SKM-1 treated with dmso at 0.1 percent for 144 hours (cell line): Measurements from ENCODE around the gene ASCC3.
"Not testable (repeated sequence)": the region's sequence is repeated elsewhere in the genome, so short reads cannot be mapped to it uniquely, and the experiment has no call there.

ENCODE experiments used
- DNase-seq: peaks from one replicate; lab custom pipeline; 2025; ENCODE audit not compliant: unreplicated experiment; lab: John Stamatoyannopoulos, UW

Gene ASCC3

GRCh38 chr6:100809346-100809745 is 71.8 kb downstream of the ASCC3 start:
- DNase-seq, result no peak

GRCh38 chr6:100808638-100809275 is 72.4 kb downstream of the ASCC3 start:
- no peak for DNase-seq

GRCh38 chr6:100806296-100806695 is 74.8 kb downstream of the ASCC3 start:
- DNase-seq, result peak; percentile 6

GRCh38 chr6:100803264-100804045 is 77.7 kb downstream of the ASCC3 start:
- no peak for DNase-seq

GRCh38 chr6:100801036-100801435 is 80.1 kb downstream of the ASCC3 start:
- no peak for DNase-seq

- DNase-seq, result peak; percentile 59
Measured at GRCh38 chr6:100796049-100796823, 84.9 kb downstream of the ASCC3 start.

- DNase-seq, result no peak
Measured at GRCh38 chr6:100790084-100790483, 91.0 kb downstream of the ASCC3 start.

GRCh38 chr6:100785982-100786381 is 95.1 kb downstream of the ASCC3 start:
- DNase-seq, result no peak

GRCh38 chr6:100780648-100781047 is 100.5 kb downstream of the ASCC3 start:
- no peak for DNase-seq

- DNase-seq, result no peak
Measured at GRCh38 chr6:100775667-100776066, 105.5 kb downstream of the ASCC3 start.

- DNase-seq, result no peak
Measured at GRCh38 chr6:100774681-100775080, 106.4 kb downstream of the ASCC3 start.

- no peak for DNase-seq
Measured at GRCh38 chr6:100768816-100769351, 112.2 kb downstream of the ASCC3 start.

- DNase-seq, result no peak
Measured at GRCh38 chr6:100763617-100764241, 117.4 kb downstream of the ASCC3 start.

- DNase-seq, result no peak
Measured at GRCh38 chr6:100761841-100762240, 119.3 kb downstream of the ASCC3 start.

- not testable (repeated sequence) for DNase-seq
Measured at GRCh38 chr6:100758386-100758785, 122.7 kb downstream of the ASCC3 start.

GRCh38 chr6:100753421-100753820 is 127.7 kb downstream of the ASCC3 start:
- DNase-seq, result no peak

- no peak for DNase-seq
Measured at GRCh38 chr6:100751590-100751989, 129.5 kb downstream of the ASCC3 start.

GRCh38 chr6:100745419-100746041 is 135.6 kb downstream of the ASCC3 start:
- no peak for DNase-seq

GRCh38 chr6:100740439-100740838 is 140.7 kb downstream of the ASCC3 start:
- no peak for DNase-seq

- not testable (repeated sequence) for DNase-seq
Measured at GRCh38 chr6:100737720-100738119, 143.4 kb downstream of the ASCC3 start.

GRCh38 chr6:100731411-100731810 is 149.7 kb downstream of the ASCC3 start:
- no peak for DNase-seq
